Spleen (tissue), 7 donors: Measurements from ENCODE around the gene PPME1.

Experiments used
- CTCF ChIP-seq, 11 experiments: fragments of 200-600 bp in 7 of 11; fragments of 450-650 bp in 4 of 11; sonication (generic) in 4 of 11; IDR thresholded peaks in 8 of 11; conservative IDR thresholded peaks in 3 of 11; 1 replicate in 7 of 11; 2 replicates in 4 of 11; pipeline versions ENCODE4 v1.4.0 to v1.8.0; 2016 to 2021; ENCODE audit warnings: antibody characterized with exemption in 11 of 11, inconsistent platforms in 4 of 11, mild to moderate bottlenecking in 1 of 11
- POLR2A ChIP-seq, 3 donors: fragments of 450-650 bp; IDR thresholded peaks; one replicate each; pipeline ENCODE4 v1.5.1; 2017; ENCODE audit warnings: antibody characterized with exemption in 3 of 3, mild to moderate bottlenecking in 1 of 3
- POLR2AphosphoS5 ChIP-seq, 3 donors: sonication (generic); formaldehyde crosslinking; IDR thresholded peaks; one replicate each; pipeline ENCODE4 v1.5.1; 2017; ENCODE audit warnings: antibody characterized with exemption in 3 of 3
- donor health status: DM: no; HTN: no; CAD: no; lungs with moderate emphysema.
- donor health status: DM: no; HTN: no; CAD: no.
- donor health status: DM: no; HTN: no; CAD: no.

- TF ChIP-seq CTCF (IDR thresholded peaks at IDR 0.05 in 8 of 11, conservative IDR thresholded peaks at IDR 0.05 in 3 of 11) (no peak), POLR2A (IDR thresholded peaks at IDR 0.05) (no peak), POLR2AphosphoS5 (IDR thresholded peaks at IDR 0.05) (no peak)
These were observed 113.4 kb downstream of the PPME1 start for GRCh38 chr11:74284466-74284865.
